ACC112 (cell line): ENCODE results near the gene ATAD5.

Experiments used
- H2AFZ ChIP-seq: fragments of 200-600 bp; sonication (generic); one replicate; pipeline ENCODE4 v1.6.0; 2017; ENCODE audit warnings: antibody characterized with exemption, low read length; ENCODE audit not compliant: unreplicated experiment
- H3K27ac ChIP-seq: fragments of 200-600 bp; sonication (generic); 2 replicates; pipeline ENCODE4 v1.5.1; 2014; ENCODE audit warnings: low read depth, mild to moderate bottlenecking, antibody characterized with exemption, low read length, moderate library complexity
- H3K27me3 ChIP-seq: fragments of 200-600 bp; sonication (generic); 2 replicates; pipeline ENCODE4 v1.6.1; 2014; ENCODE audit warnings: mild to moderate bottlenecking, antibody characterized with exemption, low read length, moderate library complexity, mixed read lengths; ENCODE audit not compliant: insufficient read depth
- H3K36me3 ChIP-seq: fragments of 200-600 bp; sonication (generic); 2 replicates; pipeline ENCODE4 v1.6.1; 2016; ENCODE audit warnings: mild to moderate bottlenecking, antibody characterized with exemption, low read length, moderate library complexity, mixed read lengths; ENCODE audit not compliant: insufficient read depth
- H3K4me1 ChIP-seq: fragments of 200-600 bp; sonication (generic); one replicate; pipeline ENCODE4 v1.6.1; 2016; ENCODE audit warnings: low read length, mixed read lengths; ENCODE audit not compliant: insufficient read depth, unreplicated experiment, control insufficient read depth
- H3K4me3 ChIP-seq: fragments of 200-600 bp; sonication (generic); 2 replicates; pipeline ENCODE4 v1.5.1; 2014; ENCODE audit warnings: mild to moderate bottlenecking, low read depth, low read length
- H3K79me2 ChIP-seq: fragments of 200-600 bp; sonication (generic); one replicate; pipeline ENCODE4 v1.6.0; 2016; ENCODE audit warnings: low read length; ENCODE audit not compliant: control insufficient read depth, unreplicated experiment, insufficient read depth

The ATAD5 gene

DNA sequence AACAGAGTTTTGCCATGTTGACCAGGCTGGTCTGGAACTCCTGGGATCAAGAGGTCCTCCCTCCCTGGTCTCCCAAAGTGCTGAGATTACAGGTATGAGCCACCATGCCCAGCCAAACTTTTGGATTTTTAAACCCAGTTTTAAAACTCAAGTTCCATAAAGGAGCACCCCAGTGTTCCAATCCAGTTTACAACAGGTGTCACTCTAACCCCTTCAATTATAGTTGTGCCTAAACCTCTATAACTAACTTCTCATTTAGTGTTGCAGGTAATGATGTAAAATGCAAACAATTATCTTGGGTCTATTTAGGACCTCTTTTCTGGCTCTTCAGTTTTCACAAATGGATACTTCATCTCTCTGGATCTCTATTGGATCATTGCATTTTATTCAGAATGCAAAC lies 82.2 kb downstream of the ATAD5 start:
- H3K4me1 ChIP-seq = no peaks in the 10 kb centered on the region
- H3K27me3 ChIP-seq = no peaks in the 10 kb centered on the region
- no peaks in the 10 kb centered on the region for H3K36me3 ChIP-seq
- no peak overlapping the region for H3K27ac ChIP-seq
- no peak overlapping the region for H2AFZ ChIP-seq
- H3K79me2 ChIP-seq = no peaks in the 10 kb centered on the region
- H3K4me3 ChIP-seq = no peak overlapping the region

DNA sequence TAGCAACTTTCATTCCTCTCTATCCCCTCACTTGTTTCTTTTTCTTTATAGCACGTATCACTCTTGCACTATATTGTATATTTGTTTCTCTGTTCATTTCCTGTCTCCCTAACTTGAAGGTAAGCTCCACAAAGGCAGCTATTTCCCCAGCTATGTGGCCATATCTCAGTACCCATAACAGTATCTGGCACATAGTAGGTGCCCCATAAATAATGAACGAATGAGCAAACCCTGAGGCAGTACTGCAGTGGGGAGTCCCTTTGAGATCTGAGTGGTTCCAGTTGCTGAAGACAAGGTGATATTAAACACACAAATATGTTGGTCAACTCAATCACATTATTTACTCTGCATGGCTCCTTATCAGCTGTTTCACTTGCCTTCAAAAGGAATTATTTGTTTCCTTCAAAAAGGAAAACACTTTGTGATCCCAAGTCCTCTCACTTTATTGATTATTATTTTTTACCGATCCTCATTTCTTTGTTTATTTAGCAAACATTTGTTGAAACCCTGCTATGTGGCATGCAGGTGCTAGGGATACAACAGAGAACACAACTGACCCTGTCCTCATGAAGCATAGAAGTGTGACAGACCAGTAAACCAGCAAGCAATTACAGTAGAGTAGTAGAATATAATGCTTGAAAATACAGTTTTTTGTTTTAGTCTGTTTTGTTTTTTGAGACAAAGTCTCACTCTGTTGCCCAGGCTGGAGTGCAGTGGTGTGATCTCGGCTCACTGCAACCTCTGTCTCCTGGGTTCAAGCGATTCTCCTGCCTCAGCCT lies 84.3 kb downstream of the ATAD5 start:
- H2AFZ ChIP-seq = no peak overlapping the region
- no peaks in the 10 kb centered on the region for H3K36me3 ChIP-seq
- no peaks in the 10 kb centered on the region for H3K4me1 ChIP-seq
- no peak overlapping the region for H3K4me3 ChIP-seq
- no peak overlapping the region for H3K27ac ChIP-seq
- peaks cover 4% of the 10 kb centered on the region; the same call in 1 of the 2 replicates for H3K27me3 ChIP-seq
- no peaks in the 10 kb centered on the region for H3K79me2 ChIP-seq

DNA sequence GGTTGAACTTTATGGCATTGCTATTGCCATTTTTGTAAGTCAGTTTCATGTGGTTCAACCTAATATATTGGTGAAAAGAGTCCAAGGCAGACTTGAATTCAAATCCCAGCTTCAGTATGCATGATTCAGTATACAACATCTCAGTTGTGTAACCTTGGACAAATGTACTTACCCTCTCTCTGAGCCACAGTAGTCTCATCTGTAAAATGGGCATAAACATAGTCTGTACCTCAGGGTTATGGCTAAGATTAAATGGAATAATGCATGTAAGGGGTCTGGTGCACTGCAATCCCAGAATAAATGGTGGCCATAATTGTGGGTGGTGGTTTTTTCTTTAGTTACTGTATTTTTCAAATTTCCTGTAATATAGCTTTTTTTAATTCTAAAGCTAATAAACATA lies 85.3 kb downstream of the ATAD5 start:
- no peaks in the 10 kb centered on the region for H3K79me2 ChIP-seq
- no peak overlapping the region for H2AFZ ChIP-seq
- no peak overlapping the region for H3K4me3 ChIP-seq
- peaks cover 14% of the 10 kb centered on the region for H3K27me3 ChIP-seq
- H3K4me1 ChIP-seq = no peaks in the 10 kb centered on the region
- no peaks in the 10 kb centered on the region for H3K36me3 ChIP-seq
- H3K27ac ChIP-seq = no peak overlapping the region

DNA sequence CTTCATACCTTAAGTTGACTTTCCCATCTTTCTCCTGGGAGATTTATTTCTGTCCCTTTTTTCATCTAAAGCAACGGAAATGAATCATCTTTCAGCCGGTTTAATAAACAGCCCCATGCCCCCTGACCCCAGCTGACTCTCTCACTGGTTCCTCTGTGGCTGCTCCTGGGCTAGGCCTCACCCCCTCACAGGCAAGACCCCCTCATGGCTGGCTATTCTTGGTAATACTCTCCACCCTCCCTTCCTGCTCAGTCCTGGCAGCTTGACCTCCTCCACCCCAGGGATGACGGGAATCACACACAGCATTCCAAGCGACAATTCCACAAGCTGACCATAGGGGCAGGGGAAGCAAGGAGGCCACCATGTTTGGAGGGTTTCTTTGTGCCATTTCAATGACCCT lies 88.5 kb downstream of the ATAD5 start:
- H3K4me3 ChIP-seq = no peak overlapping the region
- H3K4me1 ChIP-seq = peaks cover 4% of the 10 kb centered on the region
- no peak overlapping the region for H3K27ac ChIP-seq
- no peaks in the 10 kb centered on the region for H3K36me3 ChIP-seq
- no peak overlapping the region for H2AFZ ChIP-seq
- no peaks in the 10 kb centered on the region for H3K79me2 ChIP-seq
- H3K27me3 ChIP-seq = peaks cover 33% of the 10 kb centered on the region

DNA sequence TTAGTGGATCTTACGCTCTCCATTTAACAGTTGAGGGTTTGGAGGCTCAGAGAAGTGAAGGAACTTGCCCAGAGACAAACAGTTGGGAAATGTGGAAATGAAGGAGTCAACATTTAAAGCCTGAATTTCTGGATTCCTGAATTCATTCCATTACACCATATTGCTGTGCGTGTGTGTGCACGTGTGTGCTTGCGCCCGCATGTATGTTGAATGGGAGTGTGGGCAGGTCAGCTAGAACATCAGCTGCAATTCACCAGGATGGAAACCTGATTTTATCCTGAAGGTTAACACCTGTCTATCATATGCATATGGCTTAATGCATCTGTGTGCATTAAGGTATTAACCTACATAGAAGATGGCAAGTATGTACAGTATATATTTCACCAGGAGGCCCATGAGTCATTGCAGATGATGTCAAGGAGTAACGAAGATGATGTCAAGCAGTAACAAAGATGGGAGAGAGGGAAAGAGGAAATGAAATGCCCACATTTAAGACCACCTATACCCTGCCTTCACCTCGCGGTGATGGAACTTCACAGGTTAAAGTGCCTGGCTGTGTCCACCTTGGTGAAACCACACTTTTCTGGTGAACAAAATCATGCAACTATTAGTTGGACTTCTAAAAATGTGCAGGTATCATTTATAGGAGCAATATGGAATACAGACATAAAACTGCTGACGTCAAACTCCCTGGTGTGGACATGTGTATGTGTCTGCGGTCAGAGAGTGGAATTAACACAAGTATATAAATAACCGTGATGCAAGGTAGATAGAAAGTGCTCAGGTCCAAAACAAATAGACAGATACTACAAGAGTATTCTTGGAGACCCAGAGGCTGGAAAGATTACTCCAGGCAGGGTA lies 89.1 kb downstream of the ATAD5 start:
- Histone ChIP-seq H3K79me2 (no peaks in the 10 kb centered on the region), H3K27ac (no peak overlapping the region), H3K4me1 (peaks cover 4% of the 10 kb centered on the region), H3K4me3 (no peak overlapping the region), H2AFZ (no peak overlapping the region), H3K27me3 (peaks cover 33% of the 10 kb centered on the region), H3K36me3 (no peaks in the 10 kb centered on the region)

DNA sequence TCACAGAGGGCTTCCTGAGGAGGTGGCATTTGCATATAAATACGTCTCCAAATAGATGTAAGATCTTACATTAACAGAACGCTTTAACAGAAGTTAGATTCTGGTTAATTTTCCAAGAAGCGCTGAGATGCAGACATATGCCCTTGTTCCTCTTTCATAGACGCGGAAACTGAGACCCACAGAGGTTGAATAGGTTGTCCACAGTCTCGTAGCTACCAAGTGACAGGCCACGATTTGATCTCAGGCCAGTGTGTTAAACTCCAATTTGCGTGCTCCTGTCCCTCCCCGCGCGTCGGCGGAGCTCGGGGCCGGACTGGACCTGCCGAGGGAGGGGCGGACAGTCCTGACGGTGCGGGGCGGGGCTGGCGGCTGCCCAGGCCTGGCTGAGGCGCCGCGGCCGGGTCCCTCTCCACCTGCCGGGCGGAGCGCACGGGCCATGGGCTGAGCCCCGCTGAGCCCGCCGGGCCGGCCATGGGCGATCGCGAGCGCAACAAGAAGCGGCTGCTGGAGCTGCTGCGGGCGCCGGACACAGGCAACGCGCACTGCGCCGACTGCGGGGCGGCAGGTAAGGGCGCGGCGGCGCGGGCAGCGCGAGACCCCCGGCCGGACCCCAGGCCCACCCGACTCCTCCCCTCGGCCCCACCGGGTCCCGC lies 89.9 kb downstream of the ATAD5 start, which contains the start of gene ADAP2:
TSS of gene ADAP2 (plus strand) at position 402 of the 653 bp plus-strand sequence. CDS start at position 472, 70 bp downstream.
- H3K79me2 ChIP-seq = no peaks in the 10 kb centered on the region
- H2AFZ ChIP-seq = peak within 1 kb of the TSS; percentile 60
- no peak within 1 kb of the TSS for H3K27ac ChIP-seq
- peak within 1 kb of the TSS; percentile 54 for H3K4me3 ChIP-seq
- peaks cover 4% of the 10 kb centered on the region for H3K4me1 ChIP-seq
- peaks cover 33% of the 10 kb centered on the region for H3K27me3 ChIP-seq
- no peaks in the 10 kb centered on the region for H3K36me3 ChIP-seq

DNA sequence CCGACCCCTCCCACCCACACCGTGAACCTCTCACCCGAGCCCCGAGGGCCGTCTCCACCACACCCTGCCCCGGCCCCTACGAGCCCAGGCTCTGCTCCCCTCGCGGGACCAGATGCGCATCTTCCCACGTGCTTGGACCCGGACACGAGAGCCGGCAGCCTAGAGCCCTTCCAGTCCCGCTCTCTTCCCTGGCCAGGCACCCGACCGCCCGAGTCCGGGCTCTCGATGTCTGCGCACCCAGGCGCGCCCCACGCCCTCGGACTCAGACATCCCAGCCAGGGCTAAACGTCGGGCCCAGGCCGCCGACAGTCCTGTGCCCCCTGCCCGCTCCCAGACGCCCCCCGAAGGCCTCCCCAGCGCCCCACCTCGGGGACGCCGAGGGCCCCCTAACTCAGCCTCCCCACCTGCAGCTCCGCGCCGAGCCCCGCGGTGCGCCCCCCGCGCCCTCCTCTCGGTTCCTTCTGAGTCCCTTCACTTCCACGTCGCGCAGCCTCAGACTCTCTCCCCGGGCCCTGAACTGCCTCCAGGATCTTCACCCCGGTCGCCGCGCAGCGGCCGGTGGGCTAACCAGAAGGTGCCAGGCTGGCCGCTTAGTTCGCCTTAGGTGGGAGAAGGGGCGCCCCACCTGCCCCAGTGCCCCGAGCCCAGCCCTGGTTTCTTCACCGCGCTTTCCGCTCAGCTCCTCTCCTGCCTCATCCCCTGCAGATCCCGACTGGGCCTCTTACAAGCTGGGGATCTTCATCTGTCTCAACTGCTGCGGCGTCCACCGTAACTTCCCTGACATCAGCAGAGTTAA lies 90.7 kb downstream of the ATAD5 start:
- H3K4me1 ChIP-seq = peaks cover 4% of the 10 kb centered on the region
- peak overlapping the region; percentile 60 for H2AFZ ChIP-seq
- no peaks in the 10 kb centered on the region for H3K79me2 ChIP-seq
- H3K36me3 ChIP-seq = no peaks in the 10 kb centered on the region
- peak overlapping the region; percentile 54 for H3K4me3 ChIP-seq
- H3K27me3 ChIP-seq = peaks cover 33% of the 10 kb centered on the region
- no peak overlapping the region for H3K27ac ChIP-seq

DNA sequence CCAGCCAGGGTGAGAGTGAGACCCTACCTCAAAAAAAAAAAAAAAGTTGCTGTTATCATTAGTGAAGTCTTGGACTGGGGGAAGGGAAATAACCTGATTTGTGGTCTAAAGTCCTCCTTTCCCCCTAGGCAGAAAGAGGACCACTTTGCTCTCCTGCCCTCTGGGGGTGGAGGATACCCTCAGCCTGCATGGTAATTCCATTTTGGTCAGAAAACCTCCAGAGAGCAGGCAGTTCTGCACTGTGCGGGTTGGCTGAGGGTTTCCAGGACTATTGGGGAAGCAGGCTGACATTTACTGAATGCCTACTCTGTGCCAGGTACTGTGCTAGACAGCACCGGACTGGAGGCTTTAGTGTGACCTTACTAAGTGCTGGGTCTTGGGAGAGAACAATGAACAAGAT lies 92.6 kb downstream of the ATAD5 start:
- no peaks in the 10 kb centered on the region for H3K36me3 ChIP-seq
- H2AFZ ChIP-seq = no peak overlapping the region
- peaks cover 4% of the 10 kb centered on the region for H3K4me1 ChIP-seq
- no peaks in the 10 kb centered on the region for H3K79me2 ChIP-seq
- peaks cover 33% of the 10 kb centered on the region for H3K27me3 ChIP-seq
- no peak overlapping the region for H3K4me3 ChIP-seq
- H3K27ac ChIP-seq = no peak overlapping the region

DNA sequence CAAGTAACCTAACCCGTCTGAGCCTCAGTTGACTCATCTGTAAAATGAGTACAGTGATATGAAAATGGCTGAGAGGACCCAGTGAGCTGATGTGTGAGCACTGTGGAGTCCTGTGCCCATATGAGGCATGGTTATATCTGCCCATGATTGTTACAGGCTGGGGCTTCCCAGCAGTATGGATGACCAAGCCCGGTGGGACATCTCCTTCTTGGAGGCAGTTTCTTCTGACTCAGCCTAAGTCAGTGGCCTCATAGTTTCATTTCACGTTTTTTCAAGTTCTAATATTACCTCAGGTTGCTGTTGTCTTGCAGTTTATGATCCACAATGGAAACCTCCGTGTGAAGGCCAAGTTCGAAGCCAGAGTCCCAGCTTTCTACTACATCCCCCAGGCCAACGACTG lies 94.8 kb downstream of the ATAD5 start:
- no peak overlapping the region for H3K27ac ChIP-seq
- no peak overlapping the region for H2AFZ ChIP-seq
- H3K4me3 ChIP-seq = no peak overlapping the region
- H3K4me1 ChIP-seq = peaks cover 4% of the 10 kb centered on the region
- no peaks in the 10 kb centered on the region for H3K79me2 ChIP-seq
- no peaks in the 10 kb centered on the region for H3K36me3 ChIP-seq
- peaks cover 24% of the 10 kb centered on the region for H3K27me3 ChIP-seq

DNA sequence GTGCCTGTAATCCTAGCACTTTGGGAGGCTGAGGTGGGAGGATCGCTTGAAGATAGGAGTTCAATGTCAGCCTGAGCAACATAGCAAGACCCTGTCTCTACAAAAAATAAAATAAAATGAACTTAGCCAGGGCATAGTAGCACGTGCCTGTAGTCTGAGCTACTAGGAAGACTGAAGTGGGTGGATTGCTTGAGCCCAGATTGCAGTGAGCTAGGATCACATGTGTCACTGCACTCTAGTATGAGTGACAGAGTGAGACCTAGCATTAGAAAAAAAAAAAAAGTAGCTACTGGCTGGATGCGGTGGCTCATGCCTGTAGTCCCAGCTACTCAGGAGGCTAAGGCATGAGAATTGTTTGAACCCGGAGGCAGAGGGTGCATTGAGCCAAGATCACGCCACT lies 96.0 kb downstream of the ATAD5 start:
- H3K27me3 ChIP-seq = peaks cover 11% of the 10 kb centered on the region
- no peaks in the 10 kb centered on the region for H3K79me2 ChIP-seq
- H3K27ac ChIP-seq = no peak overlapping the region
- H3K4me3 ChIP-seq = no peak overlapping the region
- no peaks in the 10 kb centered on the region for H3K4me1 ChIP-seq
- H2AFZ ChIP-seq = no peak overlapping the region
- H3K36me3 ChIP-seq = no peaks in the 10 kb centered on the region
